HG02588 (cell line): ENCODE measurements around the gene MTURN.

Experiments used
- ATAC-seq: cut with Tn5 transposase; IDR thresholded peaks from one replicate; pipeline ENCODE4 v1.9.1; 2021; ENCODE audit warnings: mild to moderate bottlenecking, moderate library complexity; ENCODE audit not compliant: unreplicated experiment

MTURN gene

DNA sequence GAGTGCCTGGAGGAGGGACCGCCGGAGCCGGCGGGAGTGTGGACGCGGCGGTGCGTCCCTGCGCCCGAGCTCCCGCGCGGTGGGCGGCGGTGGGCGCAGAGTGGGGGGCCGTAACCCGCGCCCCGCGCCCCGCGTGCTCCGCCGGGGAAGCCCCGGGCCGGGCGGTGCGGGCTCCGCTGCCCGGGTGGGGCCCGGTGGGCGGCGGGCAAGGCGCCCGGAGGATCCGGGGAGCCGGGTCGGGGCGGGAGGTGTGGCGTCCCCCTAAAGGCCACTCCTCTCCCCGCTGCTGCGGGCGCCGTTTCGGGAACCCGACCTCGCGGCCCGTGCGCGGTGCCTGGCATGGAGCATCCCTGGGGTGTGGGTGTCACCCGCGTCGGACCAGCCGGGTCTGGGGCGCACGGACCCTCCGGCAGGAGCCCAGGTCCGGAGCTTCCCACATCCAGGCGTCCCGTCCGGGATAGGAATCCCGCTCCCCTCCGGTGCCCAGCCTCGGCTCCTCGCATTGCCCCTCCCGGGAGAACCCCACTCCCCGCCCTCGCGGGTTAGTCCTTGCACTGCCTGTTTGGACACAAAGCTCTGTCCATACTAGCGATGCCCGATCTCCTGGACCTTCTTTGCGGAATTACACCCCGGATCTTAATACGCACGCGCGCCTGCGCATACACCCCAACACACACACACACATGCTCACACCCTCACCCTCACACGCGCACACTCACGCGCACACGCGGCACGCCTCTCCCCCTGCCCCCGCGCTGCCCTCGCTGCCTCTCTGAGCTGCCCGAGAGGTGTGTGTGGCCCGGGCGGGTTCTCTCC lies 723 bp downstream of the MTURN start:
- peak; percentile 28 for ATAC-seq

- ATAC-seq, result no peak
These were observed 1.4 kb downstream of the MTURN start for GRCh38 chr7:30136117-30136731.

DNA sequence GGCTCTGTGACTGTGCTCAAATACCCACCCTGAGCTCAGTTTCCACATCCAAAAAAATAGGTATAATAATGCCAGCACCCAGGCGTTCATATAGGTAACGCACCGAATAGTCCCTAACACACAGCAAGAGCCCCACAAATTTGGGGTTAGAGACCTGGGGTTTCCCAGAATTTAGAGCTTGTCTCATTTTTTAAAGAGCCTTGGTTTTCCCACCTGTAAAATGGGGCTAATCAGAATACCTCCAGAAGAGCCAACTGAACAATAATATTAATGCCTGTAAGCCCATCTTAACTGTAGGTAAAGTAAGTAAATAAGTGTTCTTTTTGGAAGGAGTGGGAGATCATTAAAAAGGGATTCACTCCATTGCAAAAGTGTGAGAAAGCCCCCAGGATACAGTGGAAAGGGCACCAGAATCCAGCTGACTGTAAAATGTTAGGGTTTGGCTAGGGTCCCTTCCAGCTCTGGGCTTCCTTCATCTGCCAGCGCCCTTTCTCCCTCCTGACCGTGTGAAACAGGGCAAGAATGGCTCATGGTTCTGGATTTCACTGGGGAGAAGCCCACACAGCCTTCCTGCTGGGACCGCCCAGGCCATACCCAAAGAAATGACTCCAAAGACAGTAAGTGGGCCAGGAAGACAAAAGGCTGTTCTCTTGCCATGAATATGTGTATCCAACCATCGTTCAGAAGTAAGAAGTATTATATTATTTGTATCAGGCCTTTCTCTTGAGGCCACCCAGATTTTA lies 2.1 kb downstream of the MTURN start:
- no peak for ATAC-seq

DNA sequence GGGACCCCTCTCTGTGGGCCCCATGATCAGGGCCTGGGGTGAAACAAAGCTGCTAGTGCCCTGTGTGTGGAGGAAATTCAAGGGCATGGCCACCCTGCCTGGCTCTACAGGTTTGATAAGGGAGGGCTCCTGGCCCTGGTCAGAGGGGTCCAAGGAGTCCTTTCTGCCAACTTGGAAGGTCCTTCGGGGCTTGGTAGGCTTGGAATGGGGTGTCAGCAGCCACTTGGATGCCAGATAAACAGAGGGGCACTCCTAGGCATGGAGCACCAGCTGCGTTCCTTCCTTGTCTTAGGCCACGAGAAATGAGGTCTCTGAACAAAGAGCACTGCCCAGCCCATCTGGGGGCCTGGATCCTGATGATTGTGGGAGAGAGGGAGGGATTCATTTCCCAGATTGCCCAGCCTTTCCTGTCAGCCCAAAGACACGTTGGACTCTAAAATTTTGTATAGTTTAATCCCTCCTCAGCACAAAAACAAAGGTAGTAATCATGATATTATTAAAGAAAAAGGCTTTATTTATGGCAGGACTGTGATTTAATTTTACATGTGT lies 5.1 kb downstream of the MTURN start:
- no peak for ATAC-seq

- no peak for ATAC-seq
These were observed 5.7 kb downstream of the MTURN start for GRCh38 chr7:30140456-30140855.

DNA sequence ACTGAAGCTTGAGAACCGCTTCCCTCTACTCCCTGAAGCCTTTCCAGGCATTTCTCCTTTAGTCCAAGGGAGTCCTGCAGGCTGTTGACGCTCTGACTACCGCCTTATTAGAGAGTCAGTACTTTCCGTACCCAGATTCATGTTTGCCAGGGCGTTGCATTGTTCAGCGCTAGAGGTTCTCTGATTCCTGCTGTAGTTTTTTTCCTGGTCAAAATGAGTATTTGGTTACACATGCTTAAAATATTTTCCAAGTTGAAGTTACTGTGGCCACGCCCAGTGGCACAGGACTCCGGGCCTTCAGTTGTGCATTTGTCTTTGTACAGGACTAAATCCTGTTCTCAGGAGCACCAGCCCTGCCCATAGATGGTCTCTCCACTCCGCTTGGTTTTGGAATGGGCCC lies 7.9 kb downstream of the MTURN start:
- no peak for ATAC-seq

- no peak for ATAC-seq
These were observed 9.0 kb downstream of the MTURN start for GRCh38 chr7:30143748-30144251.

DNA sequence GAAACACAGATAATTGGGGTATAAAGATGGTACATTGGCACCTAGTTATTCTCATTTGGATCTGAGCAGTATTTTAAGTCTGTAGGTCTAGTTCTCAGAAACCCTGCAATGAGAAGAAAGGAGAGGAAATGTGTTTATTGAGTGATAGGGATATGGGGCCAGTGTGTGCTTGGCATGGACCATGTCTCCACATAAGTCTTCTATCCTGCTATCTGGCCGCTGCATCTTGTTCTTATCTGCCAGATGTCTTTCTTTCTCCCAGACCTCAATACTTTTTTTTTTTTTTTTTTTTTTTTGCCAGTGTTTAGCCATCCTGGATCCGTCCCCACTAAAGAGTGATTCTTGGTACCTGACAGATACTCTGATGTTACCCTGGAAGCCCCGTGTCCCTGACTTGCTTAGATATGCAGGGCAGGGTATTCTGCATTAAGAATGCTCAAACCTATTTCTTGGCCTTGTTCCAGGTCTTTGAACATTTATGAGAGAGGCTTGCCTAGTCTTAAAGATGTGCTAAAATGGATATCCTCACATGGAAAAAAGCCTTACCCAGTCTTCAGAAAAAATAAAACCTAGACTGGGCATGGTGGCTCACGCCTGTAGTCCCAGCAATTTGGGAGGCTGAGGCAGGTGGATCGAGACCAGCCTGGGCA lies 10.0 kb downstream of the MTURN start:
- ATAC-seq, result no peak

DNA sequence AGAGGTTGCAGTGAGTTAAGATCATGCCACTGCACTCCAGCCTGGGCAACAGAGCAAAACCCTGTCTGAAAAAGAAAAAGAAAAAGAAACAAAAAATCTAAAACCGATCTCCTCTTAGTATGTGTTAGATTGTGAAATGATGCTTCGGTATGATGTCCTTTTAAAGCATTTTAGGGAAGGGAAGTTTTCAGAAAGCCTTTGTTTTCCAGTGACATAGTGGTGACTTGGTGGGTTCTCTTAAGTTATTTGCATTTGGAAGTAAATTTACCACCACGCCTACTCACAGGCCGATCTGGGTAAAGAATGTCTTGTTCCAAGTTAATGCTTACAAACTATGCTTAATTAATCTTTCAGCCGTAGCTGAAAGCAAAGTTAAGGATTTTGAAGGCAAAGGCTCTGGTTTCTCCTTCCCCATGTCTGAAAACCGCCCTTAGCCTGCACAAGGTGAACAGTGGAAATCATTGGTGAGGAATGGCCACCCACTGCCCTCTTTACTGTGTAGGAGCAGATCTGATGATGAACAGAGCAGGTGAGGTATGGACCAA lies 10.7 kb downstream of the MTURN start:
- ATAC-seq, result no peak

DNA sequence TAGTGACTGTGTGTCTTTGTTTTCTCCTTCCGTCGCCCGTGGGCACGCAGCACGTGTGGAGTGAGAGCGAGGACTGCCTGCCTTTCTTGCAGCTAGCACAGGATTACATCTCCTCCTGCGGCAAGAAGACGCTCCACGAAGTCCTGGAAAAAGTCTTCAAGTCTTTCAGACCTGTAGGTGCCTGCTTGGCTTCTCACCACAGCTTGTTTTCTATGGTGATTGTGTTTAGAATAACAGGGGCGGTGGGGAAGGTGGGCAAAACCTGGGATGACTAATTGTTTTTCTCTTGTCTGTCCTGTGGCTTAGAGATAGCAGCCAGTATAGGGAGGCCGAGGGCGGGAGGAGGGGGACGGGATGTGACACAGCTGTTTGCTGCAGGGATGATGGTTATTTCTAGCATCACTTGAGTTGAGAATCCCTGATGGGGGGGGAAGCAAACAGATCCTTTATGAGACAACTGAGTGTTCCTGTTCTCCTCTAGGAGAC lies 11.4 kb downstream of the MTURN start:
- ATAC-seq, result no peak

- no peak for ATAC-seq
These were observed 12.4 kb downstream of the MTURN start for GRCh38 chr7:30147223-30147622.

DNA sequence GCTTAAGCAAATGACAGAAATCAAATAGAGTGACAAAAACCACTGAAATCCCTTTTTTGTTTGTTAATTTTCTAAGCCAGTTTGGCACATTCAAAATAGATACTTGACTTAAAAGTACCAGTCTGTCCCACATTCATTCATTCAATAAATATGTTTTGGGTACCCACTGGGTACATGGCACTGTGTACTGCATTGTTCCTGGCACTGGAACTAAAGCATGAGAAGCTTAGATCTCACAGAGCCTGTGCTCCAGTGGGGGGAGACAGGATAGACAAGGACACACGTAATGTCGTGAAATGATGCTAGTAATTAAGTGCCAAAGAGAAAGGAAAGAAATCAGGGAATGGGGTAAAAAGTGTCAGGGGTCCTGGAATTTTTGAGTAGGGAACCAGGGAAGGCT lies 13.0 kb downstream of the MTURN start:
- no peak for ATAC-seq

- no peak for ATAC-seq
These were observed 13.6 kb downstream of the MTURN start for GRCh38 chr7:30148426-30148825.

DNA sequence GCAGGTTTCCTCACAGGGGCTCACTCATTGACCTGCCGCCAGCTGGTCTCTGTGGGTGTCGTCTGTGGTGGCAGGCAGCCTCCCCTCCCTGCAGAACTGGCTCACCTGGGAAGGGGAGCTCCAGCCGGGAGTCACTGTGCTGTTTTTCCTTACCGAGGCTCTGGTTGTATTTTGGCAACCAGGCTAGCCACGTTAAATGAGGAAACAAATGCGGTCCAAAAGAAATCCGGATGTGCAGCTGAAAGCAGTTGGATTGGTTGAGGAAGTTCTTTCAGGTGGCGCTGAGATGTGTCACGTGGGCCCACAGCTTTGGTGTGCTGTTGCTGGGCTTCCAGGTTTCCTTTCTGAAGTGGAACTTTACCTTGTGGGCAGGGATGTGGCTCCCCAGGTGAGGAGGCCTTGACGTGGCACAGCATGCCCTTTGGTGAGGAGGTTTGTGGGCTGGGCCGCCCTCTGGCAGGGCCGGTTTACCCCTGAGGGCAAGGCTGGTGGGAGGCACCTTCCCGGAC lies 14.2 kb downstream of the MTURN start:
- ATAC-seq, result no peak

DNA sequence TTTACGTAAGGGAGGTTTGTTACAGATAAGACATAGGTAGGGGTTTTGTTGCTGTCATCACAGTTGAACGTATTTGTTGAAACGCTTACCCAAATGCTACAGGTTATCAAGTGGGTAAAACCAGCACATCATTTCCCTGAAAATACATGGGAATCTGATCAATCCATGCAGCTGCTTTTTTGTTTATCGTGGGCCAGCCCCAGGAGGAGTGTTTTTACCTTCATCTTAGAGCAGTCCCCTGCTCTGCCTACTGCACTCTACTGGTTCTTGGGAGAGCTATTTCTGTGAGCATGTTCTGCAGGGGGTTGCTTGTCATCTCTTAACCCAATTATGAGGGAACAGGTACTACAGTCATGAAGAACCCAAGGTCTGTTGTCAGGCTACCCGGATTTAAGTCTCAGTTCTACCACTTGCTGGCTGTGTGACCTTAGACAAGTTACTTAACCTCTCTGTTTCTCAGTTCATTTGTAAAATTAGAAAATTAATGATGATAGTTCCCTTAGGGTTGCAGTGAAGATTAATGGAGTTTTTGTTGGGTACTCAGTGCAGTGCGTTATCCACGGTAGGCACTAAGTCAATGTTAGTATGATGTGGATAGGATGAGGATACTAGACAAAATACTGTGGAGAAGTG lies 15.0 kb downstream of the MTURN start:
- ATAC-seq, result no peak

GRCh38 chr7:30150711-30151110 lies 15.9 kb downstream of the MTURN start:
- ATAC-seq, result no peak

GRCh38 chr7:30154111-30154587 lies 19.4 kb downstream of the MTURN start:
- ATAC-seq, result no peak

DNA sequence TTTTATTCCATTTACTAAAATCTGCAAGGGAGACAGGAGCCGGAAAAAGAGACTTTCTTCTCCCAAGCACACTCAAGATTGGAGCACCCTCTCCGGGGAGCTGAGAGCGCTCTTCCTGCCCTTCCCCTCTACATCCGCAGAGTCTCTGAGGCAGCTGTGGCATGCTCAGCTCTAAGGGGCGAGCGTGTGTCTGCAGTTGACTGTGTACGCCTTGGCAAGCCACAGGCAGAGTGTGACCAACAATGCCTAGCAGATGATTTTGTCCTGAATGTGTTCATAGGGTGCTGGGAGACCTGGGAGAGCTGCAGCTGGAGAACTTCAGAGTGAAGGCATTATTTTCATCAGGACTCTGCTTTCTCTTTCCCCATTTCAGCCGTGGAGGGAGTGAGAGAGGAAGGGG lies 20.7 kb downstream of the MTURN start:
- ATAC-seq, result no peak

DNA sequence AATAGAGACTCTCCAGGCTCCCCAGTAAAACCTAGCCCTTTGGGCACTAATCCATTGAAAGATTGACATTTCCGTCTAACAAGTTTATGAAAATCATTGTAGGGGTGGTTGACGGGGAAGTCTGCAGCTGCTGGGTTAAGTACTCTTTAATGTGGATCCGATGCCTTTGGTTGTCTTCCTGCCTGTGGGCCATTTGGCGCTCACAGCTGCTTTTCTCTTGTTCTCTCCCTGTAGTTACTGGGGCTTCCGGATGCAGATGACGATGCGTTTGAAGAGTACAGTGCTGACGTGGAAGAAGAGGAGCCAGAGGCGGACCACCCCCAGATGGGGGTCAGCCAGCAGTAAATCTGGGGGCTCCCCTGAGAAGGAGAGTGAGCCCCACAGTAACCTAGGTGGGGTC lies 22.4 kb downstream of the MTURN start:
- no peak for ATAC-seq

DNA sequence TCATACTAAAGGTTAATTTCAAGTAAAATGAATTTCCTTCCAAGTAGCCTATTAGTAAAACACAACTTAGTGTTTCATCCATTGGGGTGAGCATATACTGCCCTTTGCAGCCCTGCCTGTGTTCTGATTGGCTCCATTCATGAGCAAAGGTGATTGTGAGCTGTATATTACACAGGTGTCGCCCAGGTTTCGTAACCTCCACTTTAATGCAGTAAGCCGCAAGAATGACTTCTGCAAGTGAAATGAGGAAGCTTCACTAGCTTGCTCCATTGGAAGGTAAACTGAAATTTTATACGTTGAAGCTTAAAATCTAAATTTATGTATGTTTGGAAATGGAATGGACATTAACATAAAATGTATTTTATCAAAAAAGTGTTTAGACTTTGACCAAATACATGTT lies 24.4 kb downstream of the MTURN start:
- no peak for ATAC-seq
